Measurements from ENCODE around the gene PCDHGB6.
"Not testable (repeated sequence)": the region's sequence is repeated elsewhere in the genome, so short reads cannot be mapped to it uniquely, and the experiment has no call there.

Gene PCDHGB6

DNA sequence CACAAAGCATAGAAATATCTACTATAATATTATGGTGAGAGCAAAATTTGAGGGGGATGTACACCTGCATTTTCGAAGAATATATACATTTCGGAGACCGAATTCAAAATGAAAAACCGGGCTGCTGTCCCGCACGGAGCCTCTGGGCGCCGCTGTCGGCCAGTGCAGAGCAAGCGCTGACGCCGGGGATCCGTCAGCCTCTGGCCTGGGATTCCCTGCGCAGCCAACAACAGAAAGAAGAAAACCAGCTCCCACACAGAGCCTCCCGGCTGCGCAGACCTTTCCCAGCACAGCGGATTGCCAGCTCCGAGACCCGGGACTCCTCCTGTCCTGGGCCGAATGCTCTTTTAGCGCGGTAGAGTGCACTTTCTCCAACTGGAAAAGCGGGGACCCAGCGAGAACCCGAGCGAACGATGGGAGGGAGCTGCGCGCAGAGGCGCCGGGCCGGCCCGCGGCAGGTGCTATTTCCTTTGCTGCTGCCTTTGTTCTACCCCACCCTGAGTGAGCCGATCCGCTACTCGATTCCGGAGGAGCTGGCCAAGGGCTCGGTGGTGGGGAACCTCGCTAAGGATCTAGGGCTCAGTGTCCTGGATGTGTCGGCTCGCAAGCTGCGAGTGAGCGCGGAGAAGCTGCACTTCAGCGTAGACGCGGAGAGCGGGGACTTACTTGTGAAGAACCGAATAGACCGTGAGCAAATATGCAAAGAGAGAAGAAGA lies at the start of gene PCDHGB6:
Gene PCDHGB6 (plus strand): TSS at position 232 of the 716 bp plus-strand sequence. CDS start 182 bp downstream, at position 414.
- not testable (repeated sequence) for DNase-seq (ENCODE audit: low read depth, low spot score)

DNA sequence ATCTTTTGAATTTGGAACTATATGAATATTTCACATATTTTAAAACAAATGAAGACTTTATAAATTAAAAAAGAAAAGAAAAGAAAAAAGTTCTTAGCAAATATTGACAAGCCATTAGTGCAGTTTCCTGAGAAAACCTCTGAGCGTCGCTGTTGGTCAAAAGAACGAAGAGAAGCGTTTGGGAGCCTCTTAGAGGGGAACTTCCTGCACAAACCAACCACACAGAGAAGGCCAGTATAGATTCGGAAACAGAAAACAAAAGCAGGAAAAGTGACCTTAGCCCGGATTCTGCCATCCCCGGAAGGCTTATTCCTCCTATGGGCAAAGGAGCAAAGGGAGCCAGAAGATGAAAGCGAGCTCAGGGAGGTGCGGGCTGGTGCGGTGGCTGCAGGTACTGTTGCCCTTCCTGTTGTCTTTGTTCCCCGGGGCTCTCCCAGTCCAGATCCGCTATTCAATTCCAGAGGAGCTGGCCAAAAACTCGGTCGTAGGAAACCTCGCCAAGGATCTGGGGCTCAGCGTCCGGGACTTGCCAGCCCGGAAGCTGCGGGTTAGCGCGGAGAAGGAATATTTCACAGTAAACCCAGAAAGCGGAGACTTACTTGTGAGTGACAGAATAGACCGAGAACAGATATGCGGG lies 47.9 kb upstream of the PCDHGB6 start, which contains the start of gene PCDHGB2:
Gene PCDHGB2 (plus strand): TSS at position 205 of the 637 bp plus-strand sequence. CDS start 142 bp downstream, at position 347.
- no peak for DNase-seq (ENCODE audit: low read depth, low spot score)

DNA sequence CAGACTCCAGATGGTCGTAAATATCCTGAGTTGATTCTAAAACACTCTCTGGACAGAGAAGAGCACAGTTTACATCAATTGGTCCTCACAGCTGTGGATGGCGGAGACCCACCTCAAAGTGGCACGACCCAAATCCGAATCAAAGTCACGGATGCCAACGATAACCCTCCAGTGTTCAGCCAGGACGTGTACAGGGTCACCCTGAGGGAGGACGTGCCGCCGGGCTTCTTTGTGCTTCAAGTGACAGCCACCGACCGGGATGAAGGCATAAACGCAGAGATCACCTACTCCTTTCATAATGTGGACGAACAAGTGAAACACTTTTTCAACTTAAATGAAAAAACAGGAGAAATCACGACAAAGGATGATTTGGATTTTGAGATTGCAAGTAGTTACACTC lies 47.1 kb upstream of the PCDHGB6 start:
- DNase-seq (ENCODE audit: low read depth, low spot score): no peak

DNA sequence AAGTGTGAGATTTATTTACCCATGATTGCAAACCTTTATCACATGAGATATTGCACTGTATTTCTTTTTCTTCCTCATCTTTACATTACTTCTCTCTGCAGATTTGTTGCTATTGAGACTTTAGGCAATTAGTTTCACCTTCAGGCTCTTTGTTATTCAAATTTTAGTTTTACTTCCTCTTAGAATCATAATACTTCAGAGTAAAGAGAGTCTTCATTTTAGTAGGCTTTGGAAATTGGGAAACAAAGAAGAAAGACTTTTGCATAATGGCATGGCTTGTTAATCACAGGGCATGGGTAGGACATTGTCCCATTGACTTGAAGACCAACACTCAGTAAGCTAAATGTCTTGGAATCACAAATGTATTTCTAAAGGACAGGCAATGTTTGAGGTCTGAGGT lies 45.1 kb upstream of the PCDHGB6 start:
- no peak for DNase-seq (ENCODE audit: low read depth, low spot score)

DNA sequence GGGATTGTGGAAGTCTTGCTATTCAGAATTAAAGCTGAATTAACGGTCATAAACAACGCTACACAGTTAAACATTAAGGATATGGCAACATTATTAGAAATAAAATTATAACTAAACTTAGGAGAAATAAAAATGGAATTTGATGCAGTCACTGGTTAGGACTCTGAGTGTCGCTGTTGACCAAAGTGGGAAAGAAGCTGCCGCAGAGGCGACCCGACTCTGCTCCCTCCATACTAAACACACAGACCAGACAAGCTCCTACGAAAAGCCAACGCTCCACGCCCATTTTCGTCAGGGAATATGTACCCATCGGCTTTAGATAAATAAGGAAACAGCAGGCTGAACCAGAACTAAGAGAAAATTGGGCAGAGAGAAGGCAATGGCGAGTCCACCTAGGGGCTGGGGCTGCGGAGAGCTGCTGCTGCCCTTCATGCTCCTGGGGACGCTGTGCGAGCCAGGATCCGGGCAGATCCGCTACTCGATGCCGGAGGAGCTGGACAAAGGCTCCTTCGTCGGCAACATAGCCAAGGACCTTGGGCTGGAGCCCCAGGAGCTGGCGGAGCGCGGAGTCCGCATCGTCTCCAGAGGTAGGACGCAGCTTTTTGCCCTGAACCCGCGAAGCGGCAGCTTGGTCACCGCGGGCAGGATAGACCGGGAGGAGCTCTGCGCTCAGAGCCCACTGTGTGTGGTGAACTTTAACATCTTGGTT lies 43.7 kb upstream of the PCDHGB6 start, which contains the start of gene PCDHGA5:
Gene PCDHGA5 (plus strand): TSS at position 211 of the 709 bp plus-strand sequence. CDS start 169 bp downstream, at position 380.
- DNase-seq (ENCODE audit: low read depth, low spot score): no peak

DNA sequence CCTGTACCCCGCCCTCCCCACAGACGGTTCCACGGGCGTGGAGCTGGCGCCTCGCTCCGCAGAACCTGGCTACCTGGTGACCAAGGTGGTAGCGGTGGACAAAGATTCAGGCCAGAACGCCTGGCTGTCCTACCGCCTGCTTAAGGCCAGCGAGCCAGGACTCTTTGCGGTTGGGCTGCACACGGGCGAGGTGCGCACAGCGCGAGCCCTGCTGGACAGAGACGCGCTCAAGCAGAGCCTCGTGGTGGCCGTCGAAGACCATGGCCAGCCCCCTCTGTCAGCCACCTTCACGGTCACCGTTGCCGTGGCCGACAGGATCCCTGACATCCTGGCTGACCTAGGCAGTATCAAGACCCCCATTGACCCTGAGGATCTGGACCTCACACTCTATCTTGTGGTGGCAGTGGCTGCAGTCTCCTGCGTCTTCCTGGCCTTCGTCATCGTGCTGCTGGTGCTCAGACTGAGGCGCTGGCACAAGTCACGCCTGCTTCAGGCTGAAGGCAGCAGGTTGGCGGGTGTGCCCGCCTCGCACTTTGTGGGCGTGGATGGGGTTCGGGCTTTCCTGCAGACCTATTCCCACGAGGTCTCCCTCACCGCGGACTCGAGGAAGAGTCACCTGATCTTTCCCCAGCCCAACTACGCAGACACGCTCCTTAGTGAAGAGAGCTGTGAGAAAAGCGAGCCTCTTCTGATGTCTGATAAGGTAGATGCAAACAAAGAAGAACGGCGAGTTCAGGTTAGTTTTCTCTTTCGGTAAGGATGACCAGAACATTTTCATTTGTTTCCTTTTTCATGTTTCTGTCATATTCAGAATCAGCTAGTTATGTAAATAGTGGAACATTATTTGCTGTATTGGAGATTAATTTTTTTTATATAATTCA lies 41.6 kb upstream of the PCDHGB6 start:
- DNase-seq (ENCODE audit: low read depth, low spot score): no peak

DNA sequence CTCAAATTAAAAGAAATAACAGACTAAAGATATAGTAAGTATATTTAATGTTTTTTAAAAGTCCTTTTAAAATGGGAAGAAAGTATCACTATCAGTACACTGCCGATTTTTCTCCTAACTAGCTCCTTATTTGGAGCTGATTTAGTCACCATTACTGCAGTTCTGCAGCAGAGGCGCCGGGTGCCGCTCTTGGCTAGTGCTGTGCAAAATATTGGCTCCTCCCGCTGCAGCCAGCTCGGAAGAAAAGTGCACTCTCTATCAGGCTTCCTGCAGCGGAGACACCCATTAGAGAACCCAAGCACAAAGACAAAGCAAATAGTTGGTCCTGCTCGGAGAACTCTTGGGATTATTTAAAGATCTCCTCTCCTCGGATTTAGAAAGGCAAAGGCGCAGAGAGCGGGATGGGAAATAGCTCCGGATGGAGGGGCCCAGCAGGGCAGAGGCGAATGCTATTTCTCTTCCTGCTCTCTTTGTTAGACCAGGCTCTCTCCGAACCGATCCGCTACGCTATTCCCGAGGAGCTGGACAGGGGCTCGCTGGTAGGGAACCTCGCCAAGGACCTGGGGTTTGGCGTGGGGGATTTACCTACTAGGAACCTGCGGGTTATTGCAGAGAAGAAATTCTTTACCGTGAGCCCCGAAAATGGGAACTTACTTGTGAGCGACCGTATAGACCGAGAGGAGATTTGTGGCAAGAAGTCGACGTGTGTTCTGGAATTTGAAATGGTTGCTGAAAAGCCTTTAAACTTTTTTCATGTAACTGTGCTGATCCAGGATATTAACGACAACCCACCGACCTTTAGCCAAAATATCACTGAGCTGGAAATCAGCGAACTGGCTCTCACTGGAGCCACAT lies 37.6 kb upstream of the PCDHGB6 start, which contains the start of gene PCDHGB3:
Gene PCDHGB3 (plus strand): TSS at position 249 of the 855 bp plus-strand sequence. CDS start 153 bp downstream, at position 402.
- no peak for DNase-seq (ENCODE audit: low read depth, low spot score)

DNA sequence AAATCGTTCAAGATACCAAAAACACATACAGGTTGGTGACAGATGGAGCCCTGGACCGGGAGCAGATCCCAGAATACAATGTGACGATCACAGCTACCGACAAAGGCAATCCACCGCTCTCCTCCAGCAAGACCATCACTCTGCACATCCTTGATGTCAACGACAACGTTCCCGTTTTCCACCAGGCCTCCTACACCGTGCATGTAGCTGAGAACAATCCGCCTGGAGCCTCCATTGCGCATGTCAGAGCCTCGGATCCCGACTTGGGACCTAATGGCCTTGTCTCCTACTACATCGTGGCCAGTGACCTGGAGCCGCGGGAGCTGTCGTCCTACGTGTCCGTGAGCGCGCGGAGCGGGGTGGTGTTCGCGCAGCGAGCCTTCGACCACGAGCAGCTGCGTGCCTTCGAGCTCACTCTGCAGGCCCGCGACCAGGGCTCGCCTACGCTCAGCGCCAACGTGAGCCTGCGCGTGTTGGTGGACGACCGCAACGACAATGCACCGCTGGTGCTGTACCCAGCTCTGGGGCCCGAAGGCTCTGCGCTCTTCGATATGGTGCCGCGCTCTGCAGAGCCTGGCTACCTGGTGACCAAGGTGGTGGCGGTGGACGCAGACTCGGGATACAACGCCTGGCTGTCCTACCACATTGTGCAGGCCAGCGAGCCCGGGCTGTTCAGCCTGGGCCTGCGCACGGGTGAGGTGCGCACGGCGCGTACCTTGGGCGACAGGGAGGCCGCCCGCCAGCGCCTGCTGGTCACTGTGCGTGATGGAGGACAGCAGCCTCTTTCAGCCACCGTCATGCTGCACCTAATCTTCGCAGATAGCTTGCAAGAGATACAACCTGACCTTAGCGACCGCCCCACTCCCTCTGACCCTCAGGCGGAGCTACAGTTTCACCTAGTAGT lies 36.0 kb upstream of the PCDHGB6 start:
- DNase-seq (ENCODE audit: low read depth, low spot score): no peak

DNA sequence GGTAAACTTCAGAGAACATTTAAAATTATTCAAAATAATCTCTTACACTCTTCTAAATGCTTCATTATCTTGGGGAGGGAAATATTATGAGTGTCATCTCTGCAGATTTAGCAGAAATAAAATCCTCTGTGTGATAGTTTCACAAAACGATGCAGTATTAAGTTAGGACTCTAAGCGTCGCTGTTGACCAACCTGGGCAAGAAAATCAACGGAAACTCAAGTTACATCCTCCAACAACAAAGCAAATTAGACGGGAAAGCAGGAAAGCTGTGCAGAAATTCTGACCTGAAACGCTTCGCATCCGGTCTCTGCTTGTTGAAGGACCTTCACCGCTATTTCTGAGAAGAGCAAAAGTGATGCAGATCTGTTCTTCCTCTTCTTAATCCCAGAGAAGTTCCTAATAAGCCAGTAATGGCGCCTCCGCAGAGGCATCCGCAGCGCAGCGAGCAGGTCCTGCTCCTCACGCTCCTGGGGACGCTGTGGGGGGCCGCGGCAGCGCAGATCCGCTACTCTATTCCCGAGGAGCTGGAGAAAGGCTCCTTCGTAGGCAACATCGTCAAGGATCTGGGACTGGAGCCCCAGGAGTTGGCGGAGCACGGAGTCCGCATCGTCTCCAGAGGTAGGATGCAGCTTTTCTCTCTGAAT lies 34.0 kb upstream of the PCDHGB6 start, which contains the start of gene PCDHGA6:
Gene PCDHGA6 (plus strand): TSS at position 219 of the 645 bp plus-strand sequence. CDS start 193 bp downstream, at position 412.
- DNase-seq (ENCODE audit: low read depth, low spot score): no peak

DNA sequence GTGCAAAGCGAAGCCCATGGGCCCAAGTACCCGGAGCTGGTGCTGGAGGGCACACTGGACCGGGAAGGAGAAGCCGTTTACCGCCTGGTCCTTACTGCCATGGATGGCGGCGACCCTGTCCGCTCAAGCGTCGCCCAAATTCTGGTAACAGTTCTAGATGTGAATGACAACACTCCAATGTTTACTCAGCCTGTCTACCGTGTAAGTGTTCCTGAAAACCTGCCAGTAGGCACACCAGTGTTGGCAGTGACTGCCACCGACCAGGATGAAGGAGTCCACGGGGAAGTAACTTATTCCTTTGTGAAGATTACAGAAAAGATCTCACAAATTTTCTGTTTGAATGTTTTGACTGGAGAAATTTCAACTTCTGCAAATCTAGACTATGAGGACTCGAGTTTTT lies 33.2 kb upstream of the PCDHGB6 start:
- DNase-seq (ENCODE audit: low read depth, low spot score): no peak

DNA sequence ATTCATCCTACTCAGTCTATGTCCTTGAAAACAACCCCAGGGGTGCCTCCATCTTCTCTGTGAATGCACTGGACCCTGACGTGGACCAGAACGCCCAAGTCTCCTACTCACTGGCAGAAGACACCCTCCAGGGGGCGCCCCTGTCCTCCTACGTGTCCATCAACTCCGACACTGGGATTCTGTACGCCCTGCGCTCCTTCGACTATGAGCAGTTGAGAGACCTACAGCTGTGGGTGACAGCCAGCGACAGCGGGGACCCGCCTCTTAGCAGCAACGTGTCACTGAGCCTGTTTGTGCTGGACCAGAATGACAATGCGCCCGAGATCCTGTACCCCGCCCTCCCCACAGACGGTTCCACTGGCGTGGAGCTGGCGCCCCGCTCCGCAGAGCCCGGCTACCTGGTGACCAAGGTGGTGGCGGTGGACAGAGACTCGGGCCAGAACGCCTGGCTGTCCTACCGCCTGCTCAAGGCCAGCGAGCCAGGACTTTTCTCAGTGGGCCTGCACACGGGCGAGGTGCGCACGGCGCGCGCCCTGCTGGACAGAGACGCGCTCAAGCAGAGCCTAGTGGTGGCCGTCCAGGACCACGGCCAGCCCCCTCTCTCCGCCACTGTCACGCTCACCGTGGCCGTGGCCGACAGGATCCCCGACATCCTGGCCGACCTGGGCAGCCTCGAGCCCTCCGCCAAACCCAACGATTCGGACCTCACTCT lies 32.2 kb upstream of the PCDHGB6 start:
- not testable (repeated sequence) for DNase-seq (ENCODE audit: low read depth, low spot score)

DNA sequence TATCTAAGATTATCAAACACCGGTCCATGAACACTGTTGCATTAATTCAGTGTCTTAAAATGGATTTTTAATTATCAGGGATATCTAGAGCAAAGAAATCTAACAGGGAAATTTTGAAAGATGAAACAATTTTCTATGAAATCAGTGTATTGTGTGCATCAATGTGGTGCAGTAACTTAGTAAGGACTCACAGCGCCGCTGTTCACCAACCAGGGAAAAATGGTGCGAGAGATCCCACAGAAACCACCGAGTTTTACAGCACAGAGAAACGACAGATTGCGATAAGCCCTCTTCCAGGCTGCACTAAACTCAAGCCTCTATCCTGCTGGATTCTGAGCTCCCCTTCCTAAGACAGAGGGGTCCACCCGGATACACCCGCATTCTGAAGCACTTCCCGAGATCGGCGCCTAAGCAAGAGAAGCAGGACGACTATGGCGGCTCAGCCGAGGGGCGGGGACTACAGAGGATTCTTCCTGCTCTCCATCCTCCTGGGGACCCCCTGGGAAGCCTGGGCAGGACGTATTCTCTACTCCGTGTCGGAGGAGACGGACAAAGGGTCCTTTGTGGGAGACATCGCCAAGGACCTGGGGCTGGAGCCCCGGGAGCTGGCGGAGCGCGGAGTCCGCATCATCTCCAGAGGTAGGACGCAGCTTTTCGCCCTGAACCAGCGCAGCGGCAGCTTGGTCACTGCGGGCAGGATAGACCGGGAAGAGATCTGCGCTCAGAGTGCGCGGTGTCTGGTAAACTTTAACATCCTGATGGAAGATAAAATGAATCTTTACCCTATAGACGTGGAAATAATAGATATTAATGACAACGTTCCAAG lies 25.1 kb upstream of the PCDHGB6 start, which contains the start of gene PCDHGA7:
Gene PCDHGA7 (plus strand): TSS at position 274 of the 826 bp plus-strand sequence. CDS start 158 bp downstream, at position 432.
- no peak for DNase-seq (ENCODE audit: low read depth, low spot score)

DNA sequence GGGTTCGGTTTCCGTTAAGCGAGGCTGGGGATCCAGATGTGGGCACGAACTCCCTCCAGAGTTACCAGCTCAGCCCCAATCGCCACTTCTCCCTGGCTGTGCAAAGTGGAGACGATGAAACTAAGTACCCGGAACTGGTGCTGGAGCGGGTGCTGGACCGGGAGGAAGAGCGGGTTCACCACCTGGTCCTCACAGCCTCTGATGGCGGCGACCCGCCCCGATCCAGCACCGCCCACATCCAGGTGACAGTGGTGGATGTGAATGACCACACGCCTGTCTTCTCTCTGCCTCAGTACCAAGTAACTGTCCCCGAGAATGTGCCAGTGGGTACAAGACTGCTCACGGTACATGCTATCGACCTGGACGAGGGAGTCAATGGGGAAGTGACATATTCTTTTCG lies 24.5 kb upstream of the PCDHGB6 start:
- DNase-seq (ENCODE audit: low read depth, low spot score): no peak

DNA sequence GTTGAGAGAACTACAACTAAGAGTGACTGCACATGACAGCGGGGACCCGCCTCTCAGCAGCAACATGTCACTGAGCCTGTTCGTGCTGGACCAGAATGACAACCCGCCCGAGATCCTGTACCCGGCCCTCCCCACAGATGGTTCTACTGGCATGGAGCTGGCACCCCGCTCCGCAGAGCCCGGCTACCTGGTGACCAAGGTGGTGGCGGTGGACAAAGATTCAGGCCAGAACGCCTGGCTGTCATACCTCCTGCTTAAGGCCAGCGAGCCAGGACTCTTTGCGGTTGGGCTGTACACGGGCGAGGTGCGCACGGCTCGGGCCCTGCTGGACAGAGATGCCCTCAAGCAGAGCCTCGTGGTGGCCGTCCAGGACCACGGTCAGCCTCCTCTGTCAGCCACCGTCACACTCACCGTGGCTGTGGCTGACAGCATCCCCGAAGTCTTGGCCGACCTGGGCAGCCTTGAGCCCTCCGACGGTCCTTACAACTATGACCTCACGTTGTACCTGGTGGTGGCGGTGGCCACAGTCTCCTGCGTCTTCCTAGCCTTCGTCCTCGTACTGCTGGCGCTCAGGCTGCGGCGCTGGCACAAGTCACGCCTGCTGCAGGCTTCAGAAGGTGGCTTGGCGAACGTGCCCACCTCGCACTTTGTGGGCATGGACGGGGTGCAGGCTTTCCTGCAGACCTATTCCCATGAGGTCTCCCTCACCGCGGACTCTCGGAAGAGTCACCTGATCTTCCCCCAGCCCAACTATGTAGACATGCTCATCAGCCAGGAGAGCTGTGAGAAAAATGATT lies 23.2 kb upstream of the PCDHGB6 start:
- no peak for DNase-seq (ENCODE audit: low read depth, low spot score)

DNA sequence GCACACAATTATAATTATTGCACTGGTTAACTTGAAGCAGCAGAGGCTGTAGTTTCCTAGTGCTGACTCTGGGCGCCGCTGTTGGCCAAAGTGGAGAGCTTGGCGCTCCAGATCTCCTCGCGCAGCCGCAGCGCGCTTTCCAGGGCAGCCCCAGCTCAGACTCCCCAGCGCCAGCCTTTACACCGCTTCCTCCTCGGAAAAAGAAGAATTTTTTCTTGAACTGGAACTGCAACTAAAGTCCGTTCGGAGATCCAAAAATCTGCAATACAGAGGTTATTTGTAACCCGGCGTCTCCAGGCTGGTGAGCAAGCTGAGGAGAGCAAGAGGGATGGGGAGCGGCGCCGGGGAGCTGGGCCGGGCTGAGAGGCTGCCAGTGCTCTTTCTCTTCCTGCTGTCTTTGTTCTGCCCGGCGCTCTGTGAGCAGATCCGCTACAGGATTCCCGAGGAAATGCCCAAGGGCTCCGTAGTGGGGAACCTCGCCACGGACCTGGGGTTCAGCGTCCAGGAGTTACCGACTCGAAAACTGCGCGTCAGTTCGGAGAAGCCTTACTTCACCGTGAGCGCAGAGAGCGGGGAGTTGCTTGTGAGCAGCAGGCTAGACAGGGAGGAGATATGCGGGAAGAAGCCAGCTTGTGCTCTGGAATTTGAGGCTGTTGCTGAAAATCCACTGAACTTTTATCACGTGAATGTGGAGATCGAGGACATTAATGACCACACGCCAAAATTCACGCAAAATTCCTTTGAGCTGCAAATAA lies 20.1 kb upstream of the PCDHGB6 start, which contains the start of gene PCDHGB4:
Gene PCDHGB4 (plus strand): TSS at position 142 of the 755 bp plus-strand sequence. CDS start 187 bp downstream, at position 329.
- DNase-seq (ENCODE audit: low read depth, low spot score): not testable (repeated sequence)
